ENCODE results near the gene SMIM30. TPM values are rescaled to one million over a fixed set of nuclear protein-coding genes. Genes with fewer than 3 reads are reported as not detected.

Gene SMIM30
- total RNA-seq, 1 experiment from 2014 or later = 47.9 TPM

GRCh38 chr7:113143486-113144257, 25.3 kb upstream of the SMIM30 start:
- CTCF ChIA-PET = no interaction called here

GRCh38 chr7:113142385-113143119, 24.2 kb upstream of the SMIM30 start:
- Mint-ChIP-seq H3K9me3 (no peaks in the 10 kb centered on the region), H3K4me1 (peaks cover 12% of the 10 kb centered on the region), H3K36me3 (no peaks in the 10 kb centered on the region), H3K27ac (no peak overlapping the region), H3K27me3 (ENCODE audit: low read depth) (no peaks in the 10 kb centered on the region), H3K4me3 (no peak overlapping the region)
- DNase-seq (ENCODE audit: low spot score) = no peak
- CTCF ChIA-PET = no interaction called here
- ATAC-seq = no peak
- POLR2A ChIA-PET = interaction anchor here (0.5 kb wide), 1 partner anchor 1390 kb away, joined by 4 read pairs; no protein-coding TSS in a partner anchor
- TF ChIP-seq TCF7 (CRISPR knock-in tag; IDR thresholded peaks at IDR 0.05; ENCODE audit: low read depth) (no peak), PRRX2 (CRISPR knock-in tag; IDR thresholded peaks at IDR 0.05) (no peak), RORB (CRISPR knock-in tag; IDR thresholded peaks at IDR 0.05) (no peak), NR3C1 (CRISPR knock-in tag; conservative IDR thresholded peaks at IDR 0.05; ENCODE audit: low read depth) (no peak), USF2 (CRISPR knock-in tag; IDR thresholded peaks at IDR 0.05) (no peak), RELA (CRISPR knock-in tag; IDR thresholded peaks at IDR 0.05; ENCODE audit: borderline replicate concordance) (no peak), HMGXB4 (CRISPR knock-in tag; IDR thresholded peaks at IDR 0.05) (no peak)
- TF ChIP-seq, protein P1, sequence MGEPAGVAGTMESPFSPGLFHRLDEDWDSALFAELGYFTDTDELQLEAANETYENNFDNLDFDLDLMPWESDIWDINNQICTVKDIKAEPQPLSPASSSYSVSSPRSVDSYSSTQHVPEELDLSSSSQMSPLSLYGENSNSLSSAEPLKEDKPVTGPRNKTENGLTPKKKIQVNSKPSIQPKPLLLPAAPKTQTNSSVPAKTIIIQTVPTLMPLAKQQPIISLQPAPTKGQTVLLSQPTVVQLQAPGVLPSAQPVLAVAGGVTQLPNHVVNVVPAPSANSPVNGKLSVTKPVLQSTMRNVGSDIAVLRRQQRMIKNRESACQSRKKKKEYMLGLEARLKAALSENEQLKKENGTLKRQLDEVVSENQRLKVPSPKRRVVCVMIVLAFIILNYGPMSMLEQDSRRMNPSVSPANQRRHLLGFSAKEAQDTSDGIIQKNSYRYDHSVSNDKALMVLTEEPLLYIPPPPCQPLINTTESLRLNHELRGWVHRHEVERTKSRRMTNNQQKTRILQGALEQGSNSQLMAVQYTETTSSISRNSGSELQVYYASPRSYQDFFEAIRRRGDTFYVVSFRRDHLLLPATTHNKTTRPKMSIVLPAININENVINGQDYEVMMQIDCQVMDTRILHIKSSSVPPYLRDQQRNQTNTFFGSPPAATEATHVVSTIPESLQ (CRISPR knock-in tag; IDR thresholded peaks at IDR 0.05) = no peak

More at GRCh38 chr7:113143486-113144257, 25.3 kb upstream of the SMIM30 start:
- no peaks in the 10 kb centered on the region for H3K27me3 Mint-ChIP-seq (ENCODE audit: low read depth)
- no peak for TF ChIP-seq TEAD4 (CRISPR knock-in tag; IDR thresholded peaks at IDR 0.05)
- TF ChIP-seq USF2 (CRISPR knock-in tag; IDR thresholded peaks at IDR 0.05) = no peak
- TF ChIP-seq, protein P2, sequence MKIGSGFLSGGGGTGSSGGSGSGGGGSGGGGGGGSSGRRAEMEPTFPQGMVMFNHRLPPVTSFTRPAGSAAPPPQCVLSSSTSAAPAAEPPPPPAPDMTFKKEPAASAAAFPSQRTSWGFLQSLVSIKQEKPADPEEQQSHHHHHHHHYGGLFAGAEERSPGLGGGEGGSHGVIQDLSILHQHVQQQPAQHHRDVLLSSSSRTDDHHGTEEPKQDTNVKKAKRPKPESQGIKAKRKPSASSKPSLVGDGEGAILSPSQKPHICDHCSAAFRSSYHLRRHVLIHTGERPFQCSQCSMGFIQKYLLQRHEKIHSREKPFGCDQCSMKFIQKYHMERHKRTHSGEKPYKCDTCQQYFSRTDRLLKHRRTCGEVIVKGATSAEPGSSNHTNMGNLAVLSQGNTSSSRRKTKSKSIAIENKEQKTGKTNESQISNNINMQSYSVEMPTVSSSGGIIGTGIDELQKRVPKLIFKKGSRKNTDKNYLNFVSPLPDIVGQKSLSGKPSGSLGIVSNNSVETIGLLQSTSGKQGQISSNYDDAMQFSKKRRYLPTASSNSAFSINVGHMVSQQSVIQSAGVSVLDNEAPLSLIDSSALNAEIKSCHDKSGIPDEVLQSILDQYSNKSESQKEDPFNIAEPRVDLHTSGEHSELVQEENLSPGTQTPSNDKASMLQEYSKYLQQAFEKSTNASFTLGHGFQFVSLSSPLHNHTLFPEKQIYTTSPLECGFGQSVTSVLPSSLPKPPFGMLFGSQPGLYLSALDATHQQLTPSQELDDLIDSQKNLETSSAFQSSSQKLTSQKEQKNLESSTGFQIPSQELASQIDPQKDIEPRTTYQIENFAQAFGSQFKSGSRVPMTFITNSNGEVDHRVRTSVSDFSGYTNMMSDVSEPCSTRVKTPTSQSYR (CRISPR knock-in tag; IDR thresholded peaks at IDR 0.05) = no peak
- no peak for TF ChIP-seq ATF1 (CRISPR knock-in tag; IDR thresholded peaks at IDR 0.05)
- TF ChIP-seq ZBTB43 (CRISPR knock-in tag; IDR thresholded peaks at IDR 0.05) = no peak
- TF ChIP-seq, protein P3, sequence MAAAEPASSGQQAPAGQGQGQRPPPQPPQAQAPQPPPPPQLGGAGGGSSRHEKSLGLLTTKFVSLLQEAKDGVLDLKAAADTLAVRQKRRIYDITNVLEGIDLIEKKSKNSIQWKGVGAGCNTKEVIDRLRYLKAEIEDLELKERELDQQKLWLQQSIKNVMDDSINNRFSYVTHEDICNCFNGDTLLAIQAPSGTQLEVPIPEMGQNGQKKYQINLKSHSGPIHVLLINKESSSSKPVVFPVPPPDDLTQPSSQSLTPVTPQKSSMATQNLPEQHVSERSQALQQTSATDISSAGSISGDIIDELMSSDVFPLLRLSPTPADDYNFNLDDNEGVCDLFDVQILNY (CRISPR knock-in tag; IDR thresholded peaks at IDR 0.05) = no peak
- TF ChIP-seq USF1 (CRISPR knock-in tag; IDR thresholded peaks at IDR 0.05) = no peak
- TF ChIP-seq ZNF416 (CRISPR knock-in tag; IDR thresholded peaks at IDR 0.05) = no peak
- no peak for TF ChIP-seq MLX (CRISPR knock-in tag; IDR thresholded peaks at IDR 0.05)
- POLR2A ChIA-PET = no interaction called here
- no peak overlapping the region for H3K4me3 Mint-ChIP-seq
- peaks cover 12% of the 10 kb centered on the region for H3K4me1 Mint-ChIP-seq
- H3K27ac Mint-ChIP-seq = no peak overlapping the region; the same call in 1 of the 2 replicates
- DNase-seq (ENCODE audit: low spot score) (no peak), ATAC-seq (no peak)
- no peaks in the 10 kb centered on the region for H3K36me3 Mint-ChIP-seq
- H3K9me3 Mint-ChIP-seq = no peaks in the 10 kb centered on the region
